ENCODE results near the gene DIPK1B.

The DIPK1B gene

GRCh38 chr9:136717399-136717798 lies 5.0 kb downstream of the DIPK1B start:
- no peak overlapping the region for H3K27ac ChIP-seq (replicated peaks)
- H3K4me3 ChIP-seq (replicated peaks; ENCODE audit: insufficient read depth, low read length): no peak overlapping the region
- DNase-seq (ENCODE audit: low read depth in 1 of 2, low spot score in 1 of 2): no peak
- TF ChIP-seq POLR2AphosphoS5 (IDR thresholded peaks at IDR 0.05; ENCODE audit: low read depth) (no peak), CTCF (IDR thresholded peaks at IDR 0.05; ENCODE audit: insufficient read depth, low read length) (no peak), GABPA (IDR thresholded peaks at IDR 0.05; ENCODE audit: low read depth) (no peak), REST (IDR thresholded peaks at IDR 0.05; ENCODE audit: insufficient replicate concordance, low read depth) (no peak), SPI1 (IDR thresholded peaks at IDR 0.05; ENCODE audit: borderline replicate concordance, low read depth) (no peak)
- no peaks in the 10 kb centered on the region for H3K27me3 ChIP-seq (ENCODE audit: insufficient read depth, poor library complexity, severe bottlenecking)

- H3K4me3 ChIP-seq (replicated peaks; ENCODE audit: insufficient read depth, low read length): no peak overlapping the region
- DNase-seq (ENCODE audit: low read depth in 1 of 2, low spot score in 1 of 2): no peak
- no peaks in the 10 kb centered on the region for H3K27me3 ChIP-seq (ENCODE audit: insufficient read depth, poor library complexity, severe bottlenecking)
- TF ChIP-seq POLR2AphosphoS5 (IDR thresholded peaks at IDR 0.05; ENCODE audit: low read depth): no peak
- TF ChIP-seq REST (IDR thresholded peaks at IDR 0.05; ENCODE audit: insufficient replicate concordance, low read depth): no peak
- TF ChIP-seq CTCF (IDR thresholded peaks at IDR 0.05; ENCODE audit: insufficient read depth, low read length): no peak
- TF ChIP-seq GABPA (IDR thresholded peaks at IDR 0.05; ENCODE audit: low read depth): no peak
- TF ChIP-seq SPI1 (IDR thresholded peaks at IDR 0.05; ENCODE audit: borderline replicate concordance, low read depth): no peak
- no peak overlapping the region; the same call in 1 of the 2 replicates for H3K27ac ChIP-seq (replicated peaks)
Measured at GRCh38 chr9:136718345-136719194, 6.2 kb downstream of the DIPK1B start.

GRCh38 chr9:136719195-136719880 lies 7.0 kb downstream of the DIPK1B start:
- TF ChIP-seq SPI1 (IDR thresholded peaks at IDR 0.05; ENCODE audit: borderline replicate concordance, low read depth) (peak; percentile 7; the same call in 1 of the 2 replicates), POLR2AphosphoS5 (IDR thresholded peaks at IDR 0.05; ENCODE audit: low read depth) (no peak; the same call in 1 of the 2 replicates)
- peak in 1 of 2 experiments; percentile 58 for DNase-seq (ENCODE audit: low read depth in 1 of 2, low spot score in 1 of 2)
- peak overlapping the region; percentile 38 for H3K27ac ChIP-seq (replicated peaks)
- no peak overlapping the region for H3K4me3 ChIP-seq (replicated peaks; ENCODE audit: insufficient read depth, low read length)
- no peaks in the 10 kb centered on the region for H3K27me3 ChIP-seq (ENCODE audit: insufficient read depth, poor library complexity, severe bottlenecking)

GRCh38 chr9:136720251-136720897 lies 8.0 kb downstream of the DIPK1B start:
- DNase-seq (ENCODE audit: low read depth in 1 of 2, low spot score in 1 of 2): no peak
- H3K27ac ChIP-seq (replicated peaks): no peak overlapping the region
- no peaks in the 10 kb centered on the region for H3K27me3 ChIP-seq (ENCODE audit: insufficient read depth, poor library complexity, severe bottlenecking)
- no peak overlapping the region for H3K4me3 ChIP-seq (replicated peaks; ENCODE audit: insufficient read depth, low read length)
- TF ChIP-seq CTCF (IDR thresholded peaks at IDR 0.05; ENCODE audit: insufficient read depth, low read length) (no peak), REST (IDR thresholded peaks at IDR 0.05; ENCODE audit: insufficient replicate concordance, low read depth) (no peak), GABPA (IDR thresholded peaks at IDR 0.05; ENCODE audit: low read depth) (no peak), SPI1 (IDR thresholded peaks at IDR 0.05; ENCODE audit: borderline replicate concordance, low read depth) (no peak), POLR2AphosphoS5 (IDR thresholded peaks at IDR 0.05; ENCODE audit: low read depth) (no peak)
